ENCODE measurements around the gene HACD3.

The HACD3 gene

GRCh38 chr15:65595960-65596359 is 65.7 kb downstream of the HACD3 start:
- Histone ChIP-seq H3K4me3 (replicated peaks; ENCODE audit: insufficient read depth, low read length) (no peak overlapping the region), H3K27me3 (ENCODE audit: insufficient read depth, poor library complexity, severe bottlenecking) (no peaks in the 10 kb centered on the region)
- no peak for DNase-seq (ENCODE audit: low read depth in 1 of 2, low spot score in 1 of 2)

GRCh38 chr15:65598468-65598867 is 68.2 kb downstream of the HACD3 start:
- no peaks in the 10 kb centered on the region for H3K27me3 ChIP-seq (ENCODE audit: insufficient read depth, poor library complexity, severe bottlenecking)
- DNase-seq (ENCODE audit: low read depth in 1 of 2, low spot score in 1 of 2), result no peak
- TF ChIP-seq REST (IDR thresholded peaks at IDR 0.05; ENCODE audit: insufficient replicate concordance, low read depth) (no peak), CTCF (IDR thresholded peaks at IDR 0.05; ENCODE audit: insufficient read depth, low read length) (no peak), POLR2AphosphoS5 (IDR thresholded peaks at IDR 0.05; ENCODE audit: low read depth) (no peak), SPI1 (IDR thresholded peaks at IDR 0.05; ENCODE audit: borderline replicate concordance, low read depth) (no peak), GABPA (IDR thresholded peaks at IDR 0.05; ENCODE audit: low read depth) (no peak)
- peak overlapping the region; percentile 28; the same call in 1 of the 2 replicates for H3K27ac ChIP-seq (replicated peaks)
- H3K4me3 ChIP-seq (replicated peaks; ENCODE audit: insufficient read depth, low read length), result no peak overlapping the region

More at GRCh38 chr15:65595960-65596359, 65.7 kb downstream of the HACD3 start:
- no peak overlapping the region for H3K27ac ChIP-seq (replicated peaks)
- TF ChIP-seq GABPA (IDR thresholded peaks at IDR 0.05; ENCODE audit: low read depth) (no peak), CTCF (IDR thresholded peaks at IDR 0.05; ENCODE audit: insufficient read depth, low read length) (no peak), POLR2AphosphoS5 (IDR thresholded peaks at IDR 0.05; ENCODE audit: low read depth) (no peak), REST (IDR thresholded peaks at IDR 0.05; ENCODE audit: insufficient replicate concordance, low read depth) (no peak), SPI1 (IDR thresholded peaks at IDR 0.05; ENCODE audit: borderline replicate concordance, low read depth) (no peak)

- no peak overlapping the region for H3K4me3 ChIP-seq (replicated peaks; ENCODE audit: insufficient read depth, low read length)
- TF ChIP-seq CTCF (IDR thresholded peaks at IDR 0.05; ENCODE audit: insufficient read depth, low read length), result no peak
- TF ChIP-seq REST (IDR thresholded peaks at IDR 0.05; ENCODE audit: insufficient replicate concordance, low read depth), result no peak
- no peak for TF ChIP-seq SPI1 (IDR thresholded peaks at IDR 0.05; ENCODE audit: borderline replicate concordance, low read depth)
- no peak for TF ChIP-seq GABPA (IDR thresholded peaks at IDR 0.05; ENCODE audit: low read depth)
- no peak for TF ChIP-seq POLR2AphosphoS5 (IDR thresholded peaks at IDR 0.05; ENCODE audit: low read depth)
- DNase-seq (ENCODE audit: low read depth in 1 of 2, low spot score in 1 of 2), result no peak
- H3K27ac ChIP-seq (replicated peaks), result no peak overlapping the region
- no peaks in the 10 kb centered on the region for H3K27me3 ChIP-seq (ENCODE audit: insufficient read depth, poor library complexity, severe bottlenecking)
Measured at GRCh38 chr15:65599677-65600076, 69.4 kb downstream of the HACD3 start.
